ENCODE measurements around the gene CDC20B. TPM values are rescaled to one million over a fixed set of nuclear protein-coding genes. Genes with fewer than 3 reads are reported as not detected.

CDC20B gene
- total and polyA plus RNA-seq, 2 experiments from 2014 or later, result not detected

DNA sequence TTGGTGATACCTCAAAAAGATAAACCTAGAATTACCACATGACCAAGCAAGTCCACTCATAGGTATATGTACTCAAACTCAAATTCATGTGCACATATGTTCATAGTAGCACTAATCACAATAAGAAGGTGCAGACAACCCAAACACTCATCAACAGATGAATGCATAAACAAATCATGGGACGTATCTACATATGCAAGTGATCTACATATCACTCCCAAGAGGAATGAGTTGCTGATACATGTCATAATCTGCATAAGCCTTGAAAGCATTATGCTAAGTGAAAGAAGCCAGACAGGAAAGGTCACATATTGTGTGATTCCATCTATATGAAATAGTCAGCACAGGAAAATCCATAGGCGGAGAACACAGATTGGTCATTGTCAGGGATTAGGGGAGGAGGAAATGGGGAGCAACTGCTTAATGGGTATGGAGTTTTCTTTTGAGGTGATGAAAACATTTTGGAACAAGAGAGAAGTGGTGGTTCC, 23.6 kb downstream of the CDC20B start:
- Histone ChIP-seq H3K79me2 (replicated peaks; ENCODE audit: insufficient read depth) (no peaks in the 10 kb centered on the region), H3K9me2 (ENCODE audit: insufficient read depth) (no peaks in the 10 kb centered on the region), H3K4me2 (no peak overlapping the region), H3K27ac (ENCODE audit: low read depth) (no peak overlapping the region), H2AFZ (no peak overlapping the region), H3K36me3 (ENCODE audit: insufficient read depth) (no peaks in the 10 kb centered on the region), H3K27me3 (ENCODE audit: insufficient read depth) (no peaks in the 10 kb centered on the region), H3K4me3 (no peak overlapping the region), H3K4me1 (ENCODE audit: insufficient read depth) (no peaks in the 10 kb centered on the region), H3F3A (replicated peaks; ENCODE audit: low read depth) (no peaks in the 10 kb centered on the region), H4K20me1 (replicated peaks; ENCODE audit: insufficient read depth) (no peaks in the 10 kb centered on the region)
- Mint-ChIP-seq H3K9me3 (no peaks in the 10 kb centered on the region), H3K27ac (no peak overlapping the region), H3K36me3 (ENCODE audit: low read depth) (no peaks in the 10 kb centered on the region), H3K4me3 (no peak overlapping the region), H3K4me1 (peaks cover 4% of the 10 kb centered on the region; the same call in 2 of the 3 replicates), H3K27me3 (ENCODE audit: insufficient read depth, low read depth, poor library complexity) (peaks cover 6% of the 10 kb centered on the region)
- no peak for DNase-seq (ENCODE audit: low spot score)
- no peak for ATAC-seq
- TF ChIP-seq EZH2phosphoT487 (IDR thresholded peaks at IDR 0.05; ENCODE audit: unreplicated experiment), result no peak
- TF ChIP-seq, protein P1, sequence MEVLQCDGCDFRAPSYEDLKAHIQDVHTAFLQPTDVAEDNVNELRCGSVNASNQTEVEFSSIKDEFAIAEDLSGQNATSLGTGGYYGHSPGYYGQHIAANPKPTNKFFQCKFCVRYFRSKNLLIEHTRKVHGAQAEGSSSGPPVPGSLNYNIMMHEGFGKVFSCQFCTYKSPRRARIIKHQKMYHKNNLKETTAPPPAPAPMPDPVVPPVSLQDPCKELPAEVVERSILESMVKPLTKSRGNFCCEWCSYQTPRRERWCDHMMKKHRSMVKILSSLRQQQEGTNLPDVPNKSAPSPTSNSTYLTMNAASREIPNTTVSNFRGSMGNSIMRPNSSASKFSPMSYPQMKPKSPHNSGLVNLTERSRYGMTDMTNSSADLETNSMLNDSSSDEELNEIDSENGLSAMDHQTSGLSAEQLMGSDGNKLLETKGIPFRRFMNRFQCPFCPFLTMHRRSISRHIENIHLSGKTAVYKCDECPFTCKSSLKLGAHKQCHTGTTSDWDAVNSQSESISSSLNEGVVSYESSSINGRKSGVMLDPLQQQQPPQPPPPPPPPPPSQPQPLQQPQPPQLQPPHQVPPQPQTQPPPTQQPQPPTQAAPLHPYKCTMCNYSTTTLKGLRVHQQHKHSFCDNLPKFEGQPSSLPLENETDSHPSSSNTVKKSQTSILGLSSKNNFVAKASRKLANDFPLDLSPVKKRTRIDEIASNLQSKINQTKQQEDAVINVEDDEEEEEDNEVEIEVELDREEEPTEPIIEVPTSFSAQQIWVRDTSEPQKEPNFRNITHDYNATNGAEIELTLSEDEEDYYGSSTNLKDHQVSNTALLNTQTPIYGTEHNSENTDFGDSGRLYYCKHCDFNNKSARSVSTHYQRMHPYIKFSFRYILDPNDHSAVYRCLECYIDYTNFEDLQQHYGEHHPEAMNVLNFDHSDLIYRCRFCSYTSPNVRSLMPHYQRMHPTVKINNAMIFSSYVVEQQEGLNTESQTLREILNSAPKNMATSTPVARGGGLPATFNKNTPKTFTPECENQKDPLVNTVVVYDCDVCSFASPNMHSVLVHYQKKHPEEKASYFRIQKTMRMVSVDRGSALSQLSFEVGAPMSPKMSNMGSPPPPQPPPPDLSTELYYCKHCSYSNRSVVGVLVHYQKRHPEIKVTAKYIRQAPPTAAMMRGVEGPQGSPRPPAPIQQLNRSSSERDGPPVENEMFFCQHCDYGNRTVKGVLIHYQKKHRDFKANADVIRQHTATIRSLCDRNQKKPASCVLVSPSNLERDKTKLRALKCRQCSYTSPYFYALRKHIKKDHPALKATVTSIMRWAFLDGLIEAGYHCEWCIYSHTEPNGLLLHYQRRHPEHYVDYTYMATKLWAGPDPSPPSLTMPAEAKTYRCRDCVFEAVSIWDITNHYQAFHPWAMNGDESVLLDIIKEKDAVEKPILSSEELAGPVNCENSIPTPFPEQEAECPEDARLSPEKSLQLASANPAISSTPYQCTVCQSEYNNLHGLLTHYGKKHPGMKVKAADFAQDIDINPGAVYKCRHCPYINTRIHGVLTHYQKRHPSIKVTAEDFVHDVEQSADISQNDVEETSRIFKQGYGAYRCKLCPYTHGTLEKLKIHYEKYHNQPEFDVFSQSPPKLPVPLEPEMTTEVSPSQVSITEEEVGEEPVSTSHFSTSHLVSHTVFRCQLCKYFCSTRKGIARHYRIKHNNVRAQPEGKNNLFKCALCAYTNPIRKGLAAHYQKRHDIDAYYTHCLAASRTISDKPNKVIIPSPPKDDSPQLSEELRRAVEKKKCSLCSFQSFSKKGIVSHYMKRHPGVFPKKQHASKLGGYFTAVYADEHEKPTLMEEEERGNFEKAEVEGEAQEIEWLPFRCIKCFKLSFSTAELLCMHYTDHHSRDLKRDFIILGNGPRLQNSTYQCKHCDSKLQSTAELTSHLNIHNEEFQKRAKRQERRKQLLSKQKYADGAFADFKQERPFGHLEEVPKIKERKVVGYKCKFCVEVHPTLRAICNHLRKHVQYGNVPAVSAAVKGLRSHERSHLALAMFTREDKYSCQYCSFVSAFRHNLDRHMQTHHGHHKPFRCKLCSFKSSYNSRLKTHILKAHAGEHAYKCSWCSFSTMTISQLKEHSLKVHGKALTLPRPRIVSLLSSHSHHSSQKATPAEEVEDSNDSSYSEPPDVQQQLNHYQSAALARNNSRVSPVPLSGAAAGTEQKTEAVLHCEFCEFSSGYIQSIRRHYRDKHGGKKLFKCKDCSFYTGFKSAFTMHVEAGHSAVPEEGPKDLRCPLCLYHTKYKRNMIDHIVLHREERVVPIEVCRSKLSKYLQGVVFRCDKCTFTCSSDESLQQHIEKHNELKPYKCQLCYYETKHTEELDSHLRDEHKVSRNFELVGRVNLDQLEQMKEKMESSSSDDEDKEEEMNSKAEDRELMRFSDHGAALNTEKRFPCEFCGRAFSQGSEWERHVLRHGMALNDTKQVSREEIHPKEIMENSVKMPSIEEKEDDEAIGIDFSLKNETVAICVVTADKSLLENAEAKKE (CRISPR knock-in tag; IDR thresholded peaks at IDR 0.05), result no peak
- TF ChIP-seq CREB1 (CRISPR knock-in tag; IDR thresholded peaks at IDR 0.05; ENCODE audit: low read depth), result no peak
- TF ChIP-seq STAT1 (IDR thresholded peaks at IDR 0.05; ENCODE audit: unreplicated experiment), result no peak
- no peak for TF ChIP-seq REST (IDR thresholded peaks at IDR 0.05; ENCODE audit: unreplicated experiment)
